Measurements from ENCODE around the gene HSFX3.
A peak's percentile ranks its signal among the peaks of the same experiment; 100 is the strongest.
"Not testable (repeated sequence)": the region's sequence is repeated elsewhere in the genome, so short reads cannot be mapped to it uniquely, and the experiment has no call there.

Gene HSFX3

GRCh38 chrX:149504226-149504914 is 45.4 kb downstream of the HSFX3 start:
- no peak for DNase-seq (ENCODE audit: low read depth)
- peak; percentile 41 for TF ChIP-seq CTCF (conservative IDR thresholded peaks at IDR 0.05; ENCODE audit: low read depth, low read length)
- peak overlapping the region; percentile 72 for H3K4me3 ChIP-seq (ENCODE audit: low read depth, low read length)

GRCh38 chrX:149503446-149503845 is 46.3 kb downstream of the HSFX3 start:
- peak overlapping the region; percentile 17 for H3K4me3 ChIP-seq (ENCODE audit: low read depth, low read length)
- DNase-seq (ENCODE audit: low read depth) = peak; percentile 76

GRCh38 chrX:149502923-149503322 is 46.8 kb downstream of the HSFX3 start:
- DNase-seq (ENCODE audit: low read depth); H3K4me3 ChIP-seq (ENCODE audit: low read depth, low read length): not testable (repeated sequence)

- H3K4me3 ChIP-seq (ENCODE audit: low read depth, low read length) = no peak overlapping the region
- TF ChIP-seq CTCF (conservative IDR thresholded peaks at IDR 0.05; ENCODE audit: low read depth, low read length) = no peak
- DNase-seq (ENCODE audit: low read depth) = no peak
These were observed 50.0 kb downstream of the HSFX3 start for GRCh38 chrX:149499766-149500165.

GRCh38 chrX:149498767-149499166 is 51.0 kb downstream of the HSFX3 start:
- no peak for DNase-seq (ENCODE audit: low read depth)
- TF ChIP-seq CTCF (conservative IDR thresholded peaks at IDR 0.05; ENCODE audit: low read depth, low read length) = no peak
- H3K4me3 ChIP-seq (ENCODE audit: low read depth, low read length) = no peak overlapping the region

All from choroid plexus epithelial cell (primary cell).